SKM-1 treated with dmso at 0.1 percent for 144 hours (cell line): ENCODE measurements around the gene PSMF1.

Experiments
- DNase-seq: peaks from one replicate; lab custom pipeline; 2025; ENCODE audit not compliant: unreplicated experiment; lab: John Stamatoyannopoulos, UW

The PSMF1 gene

GRCh38 chr20:1188347-1188746, 69.9 kb downstream of the PSMF1 start:
- DNase-seq, result no peak

DNA sequence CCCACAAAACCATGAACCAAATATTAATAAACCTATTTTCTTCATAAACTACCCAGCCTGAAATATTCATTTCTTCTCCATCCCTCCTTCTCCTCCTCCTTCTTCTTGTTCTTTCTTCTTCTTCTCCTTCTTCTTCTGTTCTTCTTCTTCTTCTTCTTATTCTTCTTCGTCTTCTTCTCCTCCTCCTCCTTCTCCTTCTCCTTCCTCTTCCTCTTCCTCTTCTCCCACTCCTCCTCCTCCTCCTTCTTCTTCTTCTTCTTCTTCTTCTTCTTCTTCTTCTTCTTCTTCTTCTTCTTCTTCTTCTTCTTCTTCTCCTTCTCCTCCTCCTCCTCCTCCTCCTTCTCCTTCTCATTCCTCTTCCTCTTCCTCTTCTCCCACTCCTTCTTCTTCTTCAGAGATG, 71.4 kb downstream of the PSMF1 start:
- no peak for DNase-seq

DNA sequence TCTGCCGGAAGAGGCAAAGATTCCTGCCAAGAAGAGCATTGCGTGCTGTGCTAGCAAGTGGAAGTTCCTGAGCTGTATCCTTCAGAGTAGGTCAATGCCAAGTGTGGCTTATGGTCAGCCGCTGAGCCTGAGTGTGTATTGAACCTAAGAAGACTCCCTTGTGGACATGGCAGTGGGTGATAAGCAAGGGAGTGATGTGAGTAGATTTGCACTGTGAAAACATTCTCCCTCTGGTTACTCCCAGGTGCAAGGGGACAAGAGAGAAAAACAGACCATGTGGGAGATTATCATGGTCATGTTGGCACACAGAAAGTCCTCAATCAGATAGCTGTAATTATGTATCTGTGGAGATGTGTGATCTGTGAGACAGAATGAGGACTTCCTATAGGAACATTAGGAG, 72.4 kb downstream of the PSMF1 start:
- no peak for DNase-seq

- no peak for DNase-seq
Observed at GRCh38 chr20:1191299-1191698, 72.9 kb downstream of the PSMF1 start.

GRCh38 chr20:1195226-1195625, 76.8 kb downstream of the PSMF1 start:
- no peak for DNase-seq

- DNase-seq, result no peak
Observed at GRCh38 chr20:1196634-1197033, 78.2 kb downstream of the PSMF1 start.

GRCh38 chr20:1197801-1198200, 79.4 kb downstream of the PSMF1 start:
- DNase-seq, result no peak

- no peak for DNase-seq
Observed at GRCh38 chr20:1198751-1199150, 80.3 kb downstream of the PSMF1 start.

- no peak for DNase-seq
Observed at GRCh38 chr20:1199212-1199873, 80.9 kb downstream of the PSMF1 start.

DNA sequence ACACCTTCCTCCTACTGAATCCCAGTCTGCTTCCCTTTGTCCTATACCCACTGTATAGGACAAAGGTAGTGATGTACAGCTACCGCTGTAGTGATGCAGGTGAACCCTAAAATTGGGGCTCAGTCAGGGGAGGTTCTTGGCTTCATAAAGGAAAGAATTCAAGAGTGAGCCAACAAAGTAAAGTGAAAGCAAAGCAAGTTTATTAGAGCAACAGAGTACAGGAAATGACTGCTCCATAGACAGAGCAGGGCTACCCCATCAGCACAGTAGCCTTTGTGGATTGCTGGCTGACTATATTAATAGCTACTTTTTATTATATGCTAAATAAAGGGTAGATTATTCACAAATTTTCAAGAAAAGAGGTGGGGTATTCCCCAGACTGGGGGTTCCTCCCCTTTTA, 81.6 kb downstream of the PSMF1 start:
- DNase-seq, result no peak

- DNase-seq, result no peak
Observed at GRCh38 chr20:1202762-1203504, 84.5 kb downstream of the PSMF1 start, which contains the start of gene C20orf202. TSS of gene C20orf202 (plus strand) at chr20:1203454. CDS start at chr20:1203586, 132 bp downstream.

- no peak for DNase-seq
Observed at GRCh38 chr20:1203630-1204029, 85.2 kb downstream of the PSMF1 start.

DNA sequence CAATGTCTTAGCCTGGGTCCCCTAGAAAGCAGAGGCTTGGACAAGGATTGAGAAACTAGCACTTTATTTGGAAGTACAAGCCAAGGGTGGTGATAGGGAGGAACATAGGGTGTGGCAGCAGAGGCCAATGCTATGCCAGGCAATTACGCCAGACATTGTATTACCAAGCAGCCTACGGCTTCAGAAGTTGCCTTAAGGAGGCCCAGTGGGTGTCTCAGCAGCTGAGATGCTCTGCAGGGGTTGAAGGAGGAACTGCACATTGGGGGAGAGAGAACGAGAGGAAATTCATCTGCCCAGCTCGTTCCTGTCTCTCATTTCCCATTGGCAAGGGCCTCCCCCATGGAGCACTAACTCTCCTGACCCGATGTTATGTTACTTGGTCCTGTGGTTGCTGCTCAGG, 85.7 kb downstream of the PSMF1 start:
- no peak for DNase-seq

- DNase-seq, result no peak
Observed at GRCh38 chr20:1204576-1204975, 86.2 kb downstream of the PSMF1 start.

- no peak for DNase-seq
Observed at GRCh38 chr20:1205802-1206201, 87.4 kb downstream of the PSMF1 start.

DNA sequence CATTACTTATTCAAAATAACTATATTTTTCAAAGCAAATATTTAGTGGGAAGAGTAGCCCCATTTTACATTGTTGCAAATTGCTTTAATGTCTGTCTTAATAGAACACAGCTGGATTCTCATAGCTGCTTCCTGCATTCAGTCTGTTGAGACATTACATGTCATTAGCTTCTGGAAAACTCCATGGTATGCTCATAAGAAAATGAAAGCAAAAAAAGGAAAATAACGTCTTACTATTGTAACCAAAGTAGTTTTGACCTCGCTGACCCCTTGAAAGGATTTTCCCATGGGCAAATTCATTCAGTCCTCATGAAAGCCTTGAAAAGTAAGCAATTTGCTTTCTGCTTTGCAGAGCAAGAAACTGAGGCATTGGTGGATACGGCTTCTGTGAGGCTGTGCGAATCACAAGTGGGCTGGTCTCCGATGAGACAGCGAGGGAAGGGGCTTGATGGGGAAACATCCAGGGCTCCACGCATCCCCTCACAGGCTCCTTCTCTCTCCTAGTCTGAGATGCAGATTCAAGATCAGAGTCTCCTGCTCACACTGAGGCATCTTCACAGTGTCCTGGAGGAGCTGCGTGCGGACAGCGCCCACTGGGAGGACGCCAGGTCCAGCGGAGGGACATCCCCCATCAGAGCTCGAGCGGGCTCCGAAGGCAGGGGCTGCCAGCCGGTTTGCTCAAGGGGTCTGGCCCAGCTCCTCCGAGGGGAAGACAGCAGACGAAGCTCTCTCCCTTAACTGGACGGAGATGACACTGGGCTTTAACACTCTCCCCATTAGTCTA, 88.2 kb downstream of the PSMF1 start:
- DNase-seq, result no peak

- DNase-seq, result no peak
Observed at GRCh38 chr20:1207293-1207878, 89.0 kb downstream of the PSMF1 start.

DNA sequence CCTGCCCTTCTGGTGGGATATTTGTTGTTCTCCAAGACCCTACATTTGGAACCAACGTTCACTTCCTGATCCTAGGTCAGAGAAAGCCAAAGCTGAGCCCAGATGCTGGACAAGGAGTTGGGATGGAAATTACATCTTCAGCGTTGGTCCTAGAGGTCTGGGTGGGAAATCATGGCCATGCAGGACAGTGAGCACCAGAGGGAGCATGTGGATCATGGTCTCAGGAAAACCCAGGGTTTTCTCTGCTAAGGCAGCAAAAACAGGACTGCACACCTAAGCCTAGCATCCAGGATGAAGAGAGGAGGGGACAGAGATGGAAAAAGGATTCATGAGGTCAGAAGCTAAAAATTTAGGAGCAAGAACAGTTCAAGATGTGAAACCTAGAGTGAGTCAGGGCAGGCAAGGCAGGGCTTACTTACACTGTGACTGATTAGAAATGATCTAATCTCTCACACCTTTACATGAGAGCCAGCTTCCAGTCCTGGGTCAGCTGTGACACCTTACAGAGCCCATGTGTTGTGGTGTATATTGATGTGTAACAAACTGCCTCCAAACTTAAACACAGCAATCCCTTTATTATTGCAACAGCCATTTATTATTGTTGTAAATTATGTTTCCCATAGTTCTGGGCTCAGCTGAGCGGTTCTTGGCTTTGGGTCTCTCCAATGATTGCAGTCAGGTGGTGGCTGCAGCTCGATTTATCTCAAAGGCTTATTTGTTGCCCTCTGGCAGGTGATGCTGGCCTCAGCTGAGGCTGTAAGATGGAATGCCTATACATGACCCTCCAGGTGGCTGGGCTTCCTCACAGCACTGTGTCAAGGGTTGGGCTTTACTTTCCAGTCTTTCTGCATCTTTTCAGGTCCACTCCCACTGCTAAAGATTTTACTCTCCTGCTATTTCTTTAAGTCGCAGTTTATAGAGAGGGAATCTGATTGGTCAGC, 91.3 kb downstream of the PSMF1 start:
- no peak for DNase-seq

DNA sequence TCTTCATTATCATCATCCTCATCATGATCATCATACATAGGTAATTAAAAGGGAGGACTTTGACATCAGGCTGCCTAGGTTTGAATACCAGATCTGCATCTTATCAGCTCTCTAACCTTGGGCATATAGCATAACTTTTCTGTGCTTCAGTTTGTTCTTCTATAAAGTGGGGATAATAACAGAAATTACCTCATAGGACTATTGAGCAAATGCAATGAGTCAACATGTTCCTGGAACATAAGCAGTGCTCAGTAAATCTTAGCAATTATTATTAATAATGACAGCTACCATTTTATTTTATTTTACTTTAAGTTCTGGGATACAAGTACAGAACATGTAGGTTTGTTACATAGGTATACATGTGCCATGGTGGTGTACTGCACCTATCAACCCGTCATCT, 92.1 kb downstream of the PSMF1 start:
- DNase-seq, result no peak

- no peak for DNase-seq
Observed at GRCh38 chr20:1212023-1212422, 93.6 kb downstream of the PSMF1 start.
